ENCODE data around the gene RNF220.
"Not testable (repeated sequence)": the region's sequence is repeated elsewhere in the genome, so short reads cannot be mapped to it uniquely, and the experiment has no call there.

DNA sequence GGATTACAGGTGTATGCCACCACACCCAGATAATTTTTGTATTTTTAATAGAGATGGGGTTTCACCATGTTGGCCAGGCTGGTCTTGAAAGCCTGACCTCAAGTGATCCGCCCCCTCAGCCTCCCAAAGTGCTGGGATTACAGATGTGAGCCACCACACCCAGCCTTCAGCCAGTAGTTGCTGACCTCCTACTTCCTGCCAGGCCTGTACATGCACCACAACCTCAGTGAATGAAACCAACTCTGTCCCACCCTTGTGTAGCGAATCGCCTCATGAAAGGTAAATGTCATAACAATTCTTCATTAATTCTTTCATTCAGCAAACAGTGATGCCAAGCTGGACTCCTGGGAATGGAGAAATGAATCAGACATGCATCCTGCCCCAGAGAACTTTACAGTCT lies 155.6 kb downstream of the RNF220 start:
- TF ChIP-seq, protein P1, sequence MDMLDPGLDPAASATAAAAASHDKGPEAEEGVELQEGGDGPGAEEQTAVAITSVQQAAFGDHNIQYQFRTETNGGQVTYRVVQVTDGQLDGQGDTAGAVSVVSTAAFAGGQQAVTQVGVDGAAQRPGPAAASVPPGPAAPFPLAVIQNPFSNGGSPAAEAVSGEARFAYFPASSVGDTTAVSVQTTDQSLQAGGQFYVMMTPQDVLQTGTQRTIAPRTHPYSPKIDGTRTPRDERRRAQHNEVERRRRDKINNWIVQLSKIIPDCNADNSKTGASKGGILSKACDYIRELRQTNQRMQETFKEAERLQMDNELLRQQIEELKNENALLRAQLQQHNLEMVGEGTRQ (IDR thresholded peaks at IDR 0.05; ENCODE audit: low read depth, low read length) = not testable (repeated sequence)
- TF ChIP-seq BHLHE40 (IDR thresholded peaks at IDR 0.05; ENCODE audit: low read depth, low read length); RFX5 (IDR thresholded peaks at IDR 0.05; ENCODE audit: low read depth, low read length); MXI1 (IDR thresholded peaks at IDR 0.05; ENCODE audit: borderline replicate concordance, low read depth, low read length); POLR2A (IDR thresholded peaks at IDR 0.05; ENCODE audit: low read depth, low read length); CEBPB (IDR thresholded peaks at IDR 0.05; ENCODE audit: low read depth, low read length); RAD21 (IDR thresholded peaks at IDR 0.05; ENCODE audit: low read length): not testable (repeated sequence)
- TF ChIP-seq, protein P2, sequence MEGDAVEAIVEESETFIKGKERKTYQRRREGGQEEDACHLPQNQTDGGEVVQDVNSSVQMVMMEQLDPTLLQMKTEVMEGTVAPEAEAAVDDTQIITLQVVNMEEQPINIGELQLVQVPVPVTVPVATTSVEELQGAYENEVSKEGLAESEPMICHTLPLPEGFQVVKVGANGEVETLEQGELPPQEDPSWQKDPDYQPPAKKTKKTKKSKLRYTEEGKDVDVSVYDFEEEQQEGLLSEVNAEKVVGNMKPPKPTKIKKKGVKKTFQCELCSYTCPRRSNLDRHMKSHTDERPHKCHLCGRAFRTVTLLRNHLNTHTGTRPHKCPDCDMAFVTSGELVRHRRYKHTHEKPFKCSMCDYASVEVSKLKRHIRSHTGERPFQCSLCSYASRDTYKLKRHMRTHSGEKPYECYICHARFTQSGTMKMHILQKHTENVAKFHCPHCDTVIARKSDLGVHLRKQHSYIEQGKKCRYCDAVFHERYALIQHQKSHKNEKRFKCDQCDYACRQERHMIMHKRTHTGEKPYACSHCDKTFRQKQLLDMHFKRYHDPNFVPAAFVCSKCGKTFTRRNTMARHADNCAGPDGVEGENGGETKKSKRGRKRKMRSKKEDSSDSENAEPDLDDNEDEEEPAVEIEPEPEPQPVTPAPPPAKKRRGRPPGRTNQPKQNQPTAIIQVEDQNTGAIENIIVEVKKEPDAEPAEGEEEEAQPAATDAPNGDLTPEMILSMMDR (conservative IDR thresholded peaks at IDR 0.05; ENCODE audit: low read depth, low read length) = not testable (repeated sequence)
